Naive thymus-derived CD8-positive, alpha-beta T cell (primary cell): ENCODE results near the gene SORCS2. TPM values are rescaled to one million over a fixed set of nuclear protein-coding genes. Genes with fewer than 3 reads are reported as not detected.

ENCODE experiments used
- ATAC-seq, 2 donors: fragments of 150-1000 bp; cut with Tn5 transposase in 1 of 2; sonication (Bioruptor Pico), chemical (Tn5 transposase) in 1 of 2; 1 replicate in 1 of 2; 2 replicates in 1 of 2; pipeline ENCODE4 v1.10.0; 2021; ENCODE audit warnings: mild to moderate bottlenecking in 2 of 2, moderate library complexity in 2 of 2
- POLR2A ChIA-PET: fragments of 350-600 bp; sonication (Branson Sonifier 250); formaldehyde crosslinking; loops from one replicate; lab custom pipeline; 2021; ENCODE audit warnings: antibody characterized with exemption; lab: Charles Lee
- DNase-seq, 10 donors: peaks; one replicate each; pipeline versions ENCODE4 v3.0.0 to v3.0.0-alpha.2; 2020 to 2022
- H3K27ac Mint-ChIP-seq, 10 donors: one replicate each; pipeline ENCODE4 v1.8.0; 2020 to 2022; ENCODE audit warnings: mild to moderate bottlenecking in 10 of 10, mixed read lengths in 10 of 10, moderate library complexity in 4 of 10, inconsistent platforms in 1 of 10
- H3K27me3 Mint-ChIP-seq, 5 donors: one replicate each; pipeline ENCODE4 v1.8.0; 2021 to 2022; ENCODE audit warnings: mixed read lengths in 5 of 5
- H3K36me3 Mint-ChIP-seq, 3 donors: one replicate each; pipeline ENCODE4 v1.8.0; 2020 to 2022; ENCODE audit warnings: mixed read lengths in 3 of 3, mild to moderate bottlenecking in 2 of 3, inconsistent platforms in 1 of 3
- H3K4me1 Mint-ChIP-seq, 4 donors: one replicate each; pipeline ENCODE4 v1.8.0; 2021 to 2022; ENCODE audit warnings: mixed read lengths in 4 of 4
- H3K4me3 Mint-ChIP-seq, 10 donors: one replicate each; pipeline ENCODE4 v1.8.0; 2020 to 2022; ENCODE audit warnings: mild to moderate bottlenecking in 10 of 10, mixed read lengths in 10 of 10, moderate library complexity in 6 of 10, inconsistent platforms in 1 of 10
- H3K9me3 Mint-ChIP-seq, 9 donors: one replicate each; pipeline ENCODE4 v1.8.0; 2020 to 2022; ENCODE audit warnings: mixed read lengths in 9 of 9, mild to moderate bottlenecking in 3 of 9, inconsistent platforms in 1 of 9, moderate library complexity in 1 of 9
- polyA plus RNA-seq, 3 donors: library from polyadenylated mRNA; unstranded; fragments of 300-500 nt; fragmentation: Illumina TruSeq; gene quantifications; one replicate each; pipeline ENCODE4 v1.2.3, GENCODE V29; 2021
- total RNA-seq, 8 experiments: library from RNA in 2 of 8; stranded (reverse) in 2 of 8; gene quantifications; one replicate each; pipeline ENCODE4 v1.2.3 and lab custom pipeline; 2021 to 2026

The SORCS2 gene
- total and polyA plus RNA-seq, 5 experiments from 2014 or later, result not detected

DNA sequence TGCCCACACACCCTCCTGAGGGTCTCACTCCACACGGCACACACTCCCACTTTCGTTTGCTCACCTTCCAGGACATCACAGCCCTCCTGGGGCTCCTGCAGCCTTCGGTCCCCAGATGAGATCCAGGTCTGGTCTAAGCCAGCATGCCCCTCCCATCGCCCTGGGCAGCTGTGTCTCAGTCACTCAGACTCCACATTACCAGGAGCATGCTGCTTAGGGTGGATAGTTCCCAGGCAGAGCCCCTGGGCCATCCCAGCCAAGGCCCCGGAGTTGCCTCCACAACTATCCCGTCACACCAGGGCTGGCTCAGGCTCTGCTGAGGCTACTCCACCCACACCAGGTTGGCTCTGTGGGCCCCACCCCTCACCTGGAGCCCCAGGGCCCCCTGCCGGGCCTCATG is 292.8 kb downstream of the SORCS2 start:
- Mint-ChIP-seq H3K9me3 (peaks cover 0 to 2% (median 0%) of the 10 kb centered on the region in 9 donors), H3K4me3 (no peak overlapping the region), H3K36me3 (no peaks in the 10 kb centered on the region), H3K4me1 (no peaks in the 10 kb centered on the region), H3K27ac (no peak overlapping the region), H3K27me3 (peaks cover 7 to 51% (median 16%) of the 10 kb centered on the region in 5 donors)
- POLR2A ChIA-PET, result no interaction called here
- no peak for DNase-seq
- ATAC-seq, result no peak

DNA sequence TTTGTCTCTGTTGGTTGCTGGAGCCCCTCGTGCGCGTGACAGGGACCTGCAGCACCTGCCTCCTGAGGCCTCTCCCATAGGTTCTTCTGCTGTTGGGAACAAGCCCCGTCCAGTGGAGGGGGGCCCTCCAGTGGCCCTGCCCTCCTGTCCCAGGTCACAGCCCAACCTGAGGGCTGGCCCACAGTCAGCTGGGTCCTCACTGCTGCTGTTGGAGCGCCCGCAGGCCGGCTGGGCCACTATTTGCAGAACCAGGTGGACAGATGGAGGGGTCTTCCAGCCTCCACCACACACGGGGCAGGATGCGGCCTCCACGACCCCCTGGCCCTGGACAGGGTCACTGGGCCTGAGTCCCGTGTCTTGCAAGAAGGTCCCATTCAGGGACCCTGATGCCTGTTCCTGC is 293.8 kb downstream of the SORCS2 start:
- no peak overlapping the region for H3K4me3 Mint-ChIP-seq
- DNase-seq, result no peak
- peaks cover 7 to 60% (median 20%) of the 10 kb centered on the region in 5 donors for H3K27me3 Mint-ChIP-seq
- POLR2A ChIA-PET, result no interaction called here
- no peaks in the 10 kb centered on the region for H3K36me3 Mint-ChIP-seq
- H3K9me3 Mint-ChIP-seq, result peaks cover 0 to 2% (median 0%) of the 10 kb centered on the region in 9 donors
- H3K27ac Mint-ChIP-seq, result no peak overlapping the region
- no peak for ATAC-seq
- H3K4me1 Mint-ChIP-seq, result no peaks in the 10 kb centered on the region

DNA sequence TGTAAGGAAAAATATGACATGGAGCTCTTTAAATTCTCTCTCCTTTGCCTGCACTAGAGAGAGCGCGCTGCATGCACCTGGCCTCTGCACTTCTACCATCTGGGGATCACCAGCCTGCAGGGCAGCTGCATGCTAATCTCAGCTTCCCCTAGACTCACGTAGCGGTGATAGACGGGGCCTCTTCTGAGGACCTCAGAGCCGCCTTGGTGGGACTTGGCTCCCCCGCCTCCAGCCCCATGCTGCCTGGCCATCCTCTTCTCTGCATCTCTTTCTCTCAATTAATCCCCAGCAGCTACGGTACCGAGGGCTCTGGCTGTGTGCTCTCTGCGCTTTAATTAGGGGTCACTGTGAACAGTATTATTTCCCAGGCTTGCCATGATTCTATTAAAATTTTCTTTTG is 295.2 kb downstream of the SORCS2 start:
- peaks cover 0 to 2% (median 0%) of the 10 kb centered on the region in 9 donors for H3K9me3 Mint-ChIP-seq
- H3K27me3 Mint-ChIP-seq, result peaks cover 9 to 64% (median 21%) of the 10 kb centered on the region in 5 donors
- ATAC-seq (no peak), DNase-seq (no peak)
- POLR2A ChIA-PET, result no interaction called here
- no peak overlapping the region for H3K27ac Mint-ChIP-seq
- no peak overlapping the region for H3K4me3 Mint-ChIP-seq
- no peaks in the 10 kb centered on the region for H3K36me3 Mint-ChIP-seq
- no peaks in the 10 kb centered on the region for H3K4me1 Mint-ChIP-seq

DNA sequence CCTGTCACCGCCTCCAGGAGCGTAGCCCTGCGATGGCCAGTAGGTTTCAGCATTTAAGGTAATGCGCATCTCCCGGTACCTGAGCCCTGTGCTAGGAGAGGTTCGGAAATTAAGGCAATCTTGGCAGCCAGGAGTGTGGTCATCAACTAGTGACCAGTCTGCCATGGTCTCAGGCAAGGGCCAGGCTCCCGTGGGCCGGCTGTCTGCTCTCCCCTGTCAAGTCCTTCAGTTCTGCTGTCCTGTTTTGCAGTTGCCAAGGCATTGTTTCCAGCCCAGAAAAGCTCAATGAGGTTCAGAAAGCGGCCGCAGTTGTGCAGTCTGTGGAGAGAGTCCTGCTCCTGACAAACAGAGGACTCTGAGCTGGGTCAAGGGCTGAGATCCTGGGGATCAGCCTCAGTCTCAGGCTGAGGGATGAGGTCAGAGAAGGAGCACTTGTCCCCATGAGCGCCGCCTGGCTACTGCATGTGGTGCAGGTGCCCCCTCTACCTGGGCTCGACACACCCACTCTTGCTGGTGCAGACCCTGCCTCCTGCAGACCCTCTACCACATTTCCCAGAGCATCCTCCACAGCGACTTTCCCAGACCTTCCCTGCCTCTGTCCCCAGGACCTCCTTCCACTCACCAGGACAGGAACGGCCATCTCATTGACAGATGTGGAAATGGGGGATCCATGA is 295.8 kb downstream of the SORCS2 start:
- H3K36me3 Mint-ChIP-seq, result peaks cover 0 to 2% (median 0%) of the 10 kb centered on the region in 3 donors
- peaks cover 9 to 64% (median 21%) of the 10 kb centered on the region in 5 donors for H3K27me3 Mint-ChIP-seq
- no peak for ATAC-seq
- no peaks in the 10 kb centered on the region for H3K4me1 Mint-ChIP-seq
- no peak for DNase-seq
- no peak overlapping the region for H3K27ac Mint-ChIP-seq
- H3K4me3 Mint-ChIP-seq, result no peak overlapping the region
- POLR2A ChIA-PET, result no interaction called here
- H3K9me3 Mint-ChIP-seq, result peaks cover 0 to 2% (median 0%) of the 10 kb centered on the region in 9 donors

DNA sequence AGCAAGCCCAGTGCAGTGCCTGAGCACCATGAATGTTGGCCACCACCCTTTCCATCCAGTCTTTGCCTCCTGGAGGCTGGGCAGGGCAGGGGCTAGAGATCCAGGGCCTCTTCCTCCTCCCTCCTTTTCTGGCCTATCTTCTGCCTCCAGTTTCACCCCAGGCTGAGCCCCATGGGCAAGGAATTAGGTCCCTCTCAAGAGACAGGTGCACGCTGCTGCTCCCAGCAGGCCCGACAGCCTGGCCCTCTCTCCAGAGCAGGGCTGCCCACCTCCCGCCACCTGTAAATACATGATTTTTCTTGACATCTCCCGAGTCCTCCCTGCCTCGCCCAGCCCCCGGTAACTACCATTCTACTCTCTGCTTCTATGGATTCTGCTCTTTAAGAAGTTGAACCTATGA is 299.6 kb downstream of the SORCS2 start:
- ATAC-seq, result no peak
- Mint-ChIP-seq H3K36me3 (peaks cover 0 to 2% (median 0%) of the 10 kb centered on the region in 3 donors), H3K9me3 (no peaks in the 10 kb centered on the region), H3K27me3 (peaks cover 9 to 42% (median 17%) of the 10 kb centered on the region in 5 donors), H3K4me1 (no peaks in the 10 kb centered on the region), H3K4me3 (no peak overlapping the region), H3K27ac (no peak overlapping the region)
- no peak for DNase-seq
- POLR2A ChIA-PET, result no interaction called here

DNA sequence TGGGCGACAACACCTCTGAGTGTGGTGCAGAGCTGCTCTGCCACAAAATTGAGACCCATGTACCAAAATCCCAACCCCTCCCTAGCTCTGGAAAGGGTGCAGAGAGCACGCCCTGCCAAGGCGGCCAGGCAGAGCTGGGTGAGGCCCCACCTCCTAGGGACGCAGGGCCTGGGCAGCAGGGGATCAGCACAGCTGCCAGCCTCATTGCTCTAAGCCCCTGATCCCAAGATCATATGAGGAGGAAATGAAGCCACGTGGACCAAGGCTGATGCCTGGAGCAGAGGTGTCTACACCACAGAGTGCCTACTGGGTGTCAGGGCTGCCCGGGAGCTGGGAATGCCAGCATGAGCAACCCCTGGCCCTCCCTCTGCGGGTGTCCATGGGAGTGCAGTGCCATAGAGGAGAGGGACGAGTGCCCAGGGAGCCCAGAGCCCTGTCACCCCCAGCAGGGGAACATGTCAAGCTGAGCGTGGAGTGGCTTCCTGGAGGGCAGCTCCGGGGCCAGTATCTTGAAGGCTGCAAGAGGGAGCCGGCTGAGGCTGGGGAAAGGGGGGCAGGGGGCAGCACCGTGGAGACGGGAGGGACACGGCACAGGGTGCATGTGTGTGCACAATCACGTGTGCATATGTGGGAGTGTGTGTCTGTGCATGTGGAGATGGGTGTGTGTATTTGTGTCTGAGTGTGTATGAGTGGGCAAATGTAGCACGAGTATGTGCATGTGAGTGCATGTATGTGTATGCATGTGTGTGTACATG is 306.3 kb downstream of the SORCS2 start:
- POLR2A ChIA-PET, result no interaction called here
- DNase-seq, result peak in 1 of 10 donors; percentile 53
- H3K9me3 Mint-ChIP-seq, result no peaks in the 10 kb centered on the region

DNA sequence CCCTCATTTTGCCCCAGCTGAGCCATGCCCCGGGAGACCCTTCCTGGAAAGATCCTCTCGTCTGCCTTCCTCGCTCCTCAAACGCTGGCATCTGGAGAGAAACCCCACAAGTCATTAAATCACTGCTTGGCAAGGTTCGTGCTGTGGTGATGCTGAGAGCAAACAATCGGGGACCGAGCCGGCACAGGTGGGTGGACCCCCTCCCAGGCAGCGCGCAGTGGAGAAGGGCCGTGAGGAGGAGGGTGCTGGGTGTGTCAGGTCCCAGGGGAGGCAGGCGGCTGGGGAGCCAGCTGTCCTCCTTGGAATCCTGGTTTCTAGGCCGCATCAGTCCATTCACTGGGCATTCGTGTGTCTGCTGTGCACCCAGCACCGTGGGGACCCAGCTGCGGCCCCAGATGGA is 307.3 kb downstream of the SORCS2 start:
- POLR2A ChIA-PET, result no interaction called here
- Mint-ChIP-seq H3K4me1 (no peaks in the 10 kb centered on the region), H3K4me3 (no peak overlapping the region), H3K27ac (no peak overlapping the region), H3K27me3 (peaks cover 2 to 31% (median 9%) of the 10 kb centered on the region in 5 donors), H3K36me3 (no peaks in the 10 kb centered on the region), H3K9me3 (no peaks in the 10 kb centered on the region)
- DNase-seq (no peak), ATAC-seq (no peak)

More for the DNA sequence above, 306.3 kb downstream of the SORCS2 start:
- no peak for ATAC-seq
- Mint-ChIP-seq H3K27ac (no peak overlapping the region), H3K36me3 (no peaks in the 10 kb centered on the region), H3K4me3 (no peak overlapping the region), H3K4me1 (no peaks in the 10 kb centered on the region), H3K27me3 (peaks cover 2 to 31% (median 9%) of the 10 kb centered on the region in 5 donors)

DNA sequence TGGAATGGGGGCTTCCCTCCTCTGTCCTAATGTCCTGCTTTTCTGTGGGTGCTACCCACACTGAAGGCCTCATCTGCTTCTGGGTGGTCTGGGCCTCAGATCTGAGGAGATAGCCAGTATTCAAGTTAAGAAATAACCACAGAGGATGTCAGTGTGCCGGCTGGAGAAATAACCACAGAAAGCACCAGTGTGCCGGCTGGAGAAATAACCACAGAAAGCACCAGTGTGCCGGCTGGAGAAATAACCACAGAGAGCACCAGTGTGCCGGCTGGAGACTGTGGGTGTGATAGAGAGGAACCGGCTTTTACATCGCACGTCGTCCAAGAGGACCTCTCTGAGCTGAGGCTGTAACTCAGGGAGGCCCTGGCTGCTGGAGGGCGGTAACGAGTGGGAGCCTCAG is 308.1 kb downstream of the SORCS2 start:
- DNase-seq (no peak), ATAC-seq (no peak)
- no peaks in the 10 kb centered on the region for H3K4me1 Mint-ChIP-seq
- H3K4me3 Mint-ChIP-seq, result no peak overlapping the region
- H3K36me3 Mint-ChIP-seq, result no peaks in the 10 kb centered on the region
- no peaks in the 10 kb centered on the region for H3K9me3 Mint-ChIP-seq
- no peak overlapping the region for H3K27ac Mint-ChIP-seq
- POLR2A ChIA-PET, result no interaction called here
- peaks cover 3 to 34% (median 10%) of the 10 kb centered on the region in 5 donors for H3K27me3 Mint-ChIP-seq

DNA sequence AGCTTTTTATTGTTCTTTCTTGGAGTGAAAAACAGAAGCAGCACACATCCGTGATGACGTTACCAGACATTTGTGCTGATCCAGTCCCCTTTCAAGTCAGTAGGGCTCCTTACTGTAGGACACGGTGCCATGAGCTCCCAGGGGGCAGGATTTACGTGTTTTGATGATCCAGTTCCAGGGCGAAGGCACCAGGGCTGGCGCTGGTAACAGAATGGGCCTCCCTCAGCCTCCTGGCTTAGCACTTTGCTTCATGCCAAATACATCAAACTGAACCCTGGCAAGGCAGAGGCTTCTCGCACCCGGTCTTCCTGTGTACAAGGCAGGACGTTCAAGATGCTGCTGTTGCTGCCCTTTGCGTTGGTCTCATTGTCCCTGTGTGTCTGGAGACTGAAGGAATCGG is 309.0 kb downstream of the SORCS2 start:
- DNase-seq (no peak), ATAC-seq (no peak)
- no peak overlapping the region for H3K4me3 Mint-ChIP-seq
- POLR2A ChIA-PET, result no interaction called here
- no peaks in the 10 kb centered on the region for H3K4me1 Mint-ChIP-seq
- H3K36me3 Mint-ChIP-seq, result no peaks in the 10 kb centered on the region
- H3K9me3 Mint-ChIP-seq, result no peaks in the 10 kb centered on the region
- no peak overlapping the region for H3K27ac Mint-ChIP-seq
- peaks cover 3 to 34% (median 10%) of the 10 kb centered on the region in 5 donors for H3K27me3 Mint-ChIP-seq

DNA sequence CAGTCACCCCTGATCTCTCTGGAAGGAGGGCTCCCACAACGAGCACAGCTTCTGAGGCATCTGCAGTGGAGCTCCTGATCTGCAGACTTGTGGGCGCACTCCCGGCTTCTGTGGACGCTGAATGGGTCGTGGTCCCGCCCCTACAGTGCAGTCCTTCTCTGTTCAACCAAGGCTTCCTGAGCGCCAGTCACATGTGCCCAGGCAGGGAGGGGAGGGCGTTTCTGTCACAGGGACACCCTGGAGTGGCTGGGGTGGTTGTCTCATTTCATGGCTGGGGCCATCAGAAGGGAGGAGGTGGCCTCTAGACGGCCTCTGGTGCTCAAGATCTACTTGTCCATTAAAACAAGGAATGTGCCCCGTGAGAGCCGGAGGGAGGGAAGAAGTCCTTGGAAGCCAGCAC is 309.5 kb downstream of the SORCS2 start:
- Mint-ChIP-seq H3K4me3 (no peak overlapping the region), H3K27ac (no peak overlapping the region), H3K36me3 (no peaks in the 10 kb centered on the region), H3K4me1 (no peaks in the 10 kb centered on the region), H3K9me3 (no peaks in the 10 kb centered on the region), H3K27me3 (peaks cover 7 to 31% (median 11%) of the 10 kb centered on the region in 5 donors)
- POLR2A ChIA-PET, result no interaction called here
- DNase-seq, result peak in 1 of 10 donors; percentile 46
- no peak for ATAC-seq

DNA sequence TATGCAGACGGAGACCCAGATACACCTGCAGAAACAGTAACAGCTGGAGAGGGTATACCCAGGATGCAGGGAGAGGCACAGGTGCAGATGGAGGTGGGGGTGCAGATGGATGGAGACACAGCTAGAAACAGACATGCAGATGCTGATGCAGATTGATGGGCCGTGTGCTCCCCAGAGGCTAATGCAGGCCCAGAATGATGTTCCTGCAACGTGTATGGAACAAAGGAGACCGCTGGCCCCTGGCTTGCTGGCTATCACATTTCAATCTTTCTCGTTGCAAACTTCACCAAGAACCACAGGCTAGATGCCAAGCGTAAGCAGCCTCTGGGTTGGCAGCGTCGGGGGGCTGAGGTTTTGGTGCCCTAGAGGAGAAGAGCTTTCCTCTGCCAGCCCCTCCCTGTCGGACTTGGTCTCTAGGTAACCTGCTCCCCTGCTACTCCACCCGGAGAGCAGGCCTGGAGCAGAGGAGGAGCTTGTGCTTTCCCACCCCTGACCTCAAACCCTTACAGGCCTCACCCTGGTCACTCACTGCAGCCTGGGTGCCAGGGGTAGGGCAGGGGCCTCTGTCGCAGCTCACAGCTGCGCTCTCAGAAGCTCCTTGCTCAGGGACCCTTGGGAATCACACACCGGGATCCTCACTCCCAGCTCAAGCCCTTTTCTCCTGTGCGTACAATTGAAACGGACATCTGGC is 311.4 kb downstream of the SORCS2 start:
- POLR2A ChIA-PET, result no interaction called here
- H3K36me3 Mint-ChIP-seq, result no peaks in the 10 kb centered on the region
- ATAC-seq (no peak), DNase-seq (peak in 1 of 10 donors; percentile 16)
- no peaks in the 10 kb centered on the region for H3K9me3 Mint-ChIP-seq
- peaks cover 0 to 2% (median under 1%) of the 10 kb centered on the region in 4 donors for H3K4me1 Mint-ChIP-seq
- peaks cover 11 to 39% (median 14%) of the 10 kb centered on the region in 5 donors for H3K27me3 Mint-ChIP-seq
- H3K27ac Mint-ChIP-seq, result no peak overlapping the region
- H3K4me3 Mint-ChIP-seq, result no peak overlapping the region

DNA sequence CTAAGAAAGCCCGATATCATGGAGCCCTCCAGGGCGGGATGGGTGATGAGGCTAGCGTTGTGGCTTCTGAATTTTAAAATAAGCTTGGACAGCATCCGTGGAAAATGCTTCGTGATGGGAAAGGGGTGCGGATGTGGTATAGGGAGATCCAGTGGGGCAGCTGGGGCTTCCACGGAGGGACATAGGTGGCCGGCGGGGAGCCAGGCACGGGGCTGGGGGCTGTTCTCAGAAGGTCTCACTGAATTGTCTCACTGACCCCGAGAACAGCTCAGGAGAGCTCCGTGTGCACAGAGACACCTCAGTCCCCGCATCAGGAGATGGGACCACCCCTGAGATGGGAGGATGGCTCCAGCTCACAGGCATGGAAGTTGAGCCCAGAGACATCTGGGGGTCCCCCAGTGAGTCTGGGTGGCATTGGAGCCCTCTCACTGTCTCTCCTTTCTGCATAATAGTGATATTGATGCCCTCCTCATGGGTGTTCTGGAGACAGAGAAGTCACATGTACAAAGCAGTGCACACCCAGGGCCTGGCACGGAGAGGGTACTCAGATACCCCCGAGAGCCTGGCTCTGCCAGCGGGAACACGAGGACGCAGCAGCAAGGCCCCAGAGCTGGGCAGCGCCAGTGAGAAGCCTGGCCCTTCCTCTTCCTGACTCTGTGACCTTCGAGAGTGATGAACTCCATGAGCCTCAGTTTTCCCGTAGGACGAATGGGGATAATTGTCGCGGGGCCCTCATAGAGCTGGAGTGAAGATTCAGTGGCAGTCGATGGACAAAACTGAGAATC is 313.0 kb downstream of the SORCS2 start:
- Mint-ChIP-seq H3K4me1 (peaks cover 0 to 4% (median under 1%) of the 10 kb centered on the region in 4 donors), H3K4me3 (no peak overlapping the region), H3K27me3 (peaks cover 7 to 38% (median 14%) of the 10 kb centered on the region in 5 donors), H3K27ac (peak overlapping the region in 1 of 10 donors; percentile 40), H3K9me3 (no peaks in the 10 kb centered on the region), H3K36me3 (no peaks in the 10 kb centered on the region)
- POLR2A ChIA-PET, result no interaction called here
- no peak for ATAC-seq
- no peak for DNase-seq
